ENCODE measurements around the gene ROR2.

DNA sequence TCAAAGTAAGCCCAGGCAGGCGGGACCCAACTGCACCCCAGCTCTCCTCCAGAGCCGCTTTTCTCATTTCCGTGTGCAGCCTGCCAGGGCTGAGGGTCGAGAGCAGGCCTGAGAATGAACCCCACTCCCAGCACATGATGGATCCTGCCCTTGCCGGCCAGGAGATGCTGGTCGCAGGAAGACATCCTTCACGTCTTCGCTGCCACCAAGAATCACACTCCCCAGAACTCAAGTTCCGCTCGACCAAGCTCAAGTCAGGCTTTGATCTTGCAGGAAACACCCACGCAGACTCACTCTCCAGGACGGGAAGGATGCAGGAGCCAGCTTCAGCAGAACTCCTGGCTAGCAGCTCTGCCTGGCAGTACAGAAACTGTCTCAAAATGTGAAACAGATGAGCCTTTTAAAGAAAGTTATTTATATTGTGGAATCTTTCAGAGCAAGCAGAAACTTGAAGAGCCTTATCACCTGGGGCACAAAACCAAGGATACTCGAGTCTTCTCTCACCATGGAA is 102.4 kb downstream of the ROR2 start:
- TF ChIP-seq FOS (IDR thresholded peaks at IDR 0.05; ENCODE audit: borderline replicate concordance, insufficient read depth, low read length) (no peak), EZH2 (IDR thresholded peaks at IDR 0.05; ENCODE audit: borderline replicate concordance, low read depth, low read length, severe bottlenecking) (no peak)

Data from endothelial cell of umbilical vein (primary cell).